CD4-positive, alpha-beta T cell (primary cell): ENCODE data around the gene ADGRE2. TPM values are rescaled to one million over a fixed set of nuclear protein-coding genes. Genes with fewer than 3 reads are reported as not detected.

Experiments used
- ATAC-seq: fragments of 200-7000 bp; cut with Tn5 transposase; one replicate; pipeline ENCODE4 v1.10.0; 2022; ENCODE audit warnings: mild to moderate bottlenecking; ENCODE audit not compliant: poor library complexity
- CTCF ChIA-PET: fragments of 350-600 bp; sonication (Branson Sonifier 250); formaldehyde crosslinking; loops from one replicate; lab custom pipeline; 2021; ENCODE audit warnings: antibody characterized with exemption, inconsistent platforms; lab: Charles Lee
- POLR2A ChIA-PET: fragments of 350-600 bp; sonication (Branson Sonifier 250); formaldehyde crosslinking; loops from one replicate; lab custom pipeline; 2021; ENCODE audit warnings: antibody characterized with exemption, inconsistent platforms; lab: Charles Lee
- DNase-seq, 14 experiments: peaks; one replicate each; pipeline ENCODE4 v3.0.0-alpha.2; 2013 to 2020; ENCODE audit warnings: mixed read lengths in 2 of 14
- H3K27ac ChIP-seq, 2 donors: one replicate each; pipeline versions ENCODE4 v1.5.1 to v1.7.0; 2013; ENCODE audit warnings: low read length in 2 of 2, low read depth in 1 of 2, mild to moderate bottlenecking in 1 of 2
- H3K27me3 ChIP-seq, 2 experiments: 1 replicate in 1 of 2; 2 replicates in 1 of 2; pipeline versions ENCODE4 v1.6.1 to v1.7.0; 2013; ENCODE audit warnings: low read length in 2 of 2, control low read depth in 1 of 2, mild to moderate bottlenecking in 1 of 2, moderate library complexity in 1 of 2; ENCODE audit not compliant: insufficient read depth in 2 of 2, control insufficient read depth in 1 of 2
- H3K36me3 ChIP-seq: one replicate; pipeline ENCODE4 v1.6.1; 2013; ENCODE audit warnings: low read length, control low read depth; ENCODE audit not compliant: insufficient read depth
- H3K4me1 ChIP-seq: one replicate; pipeline ENCODE4 v1.6.1; 2013; ENCODE audit warnings: low read length, control low read depth; ENCODE audit not compliant: insufficient read depth
- H3K4me3 ChIP-seq: one replicate; pipeline ENCODE4 v1.5.1; 2013; ENCODE audit warnings: mild to moderate bottlenecking, low read length, moderate library complexity
- H3K9me3 ChIP-seq, 2 experiments: 1 replicate in 1 of 2; 2 replicates in 1 of 2; pipeline versions ENCODE4 v1.6.1 to v1.7.0; 2013; ENCODE audit warnings: low read length in 2 of 2, mild to moderate bottlenecking in 2 of 2, control low read depth in 1 of 2, moderate library complexity in 1 of 2; ENCODE audit not compliant: control insufficient read depth in 1 of 2, insufficient read depth in 1 of 2
- H3K27ac Mint-ChIP-seq: one replicate; pipeline ENCODE4 v1.8.0; 2020; ENCODE audit warnings: mixed read lengths
- H3K27me3 Mint-ChIP-seq: one replicate; pipeline ENCODE4 v1.8.0; 2021; ENCODE audit warnings: mixed read lengths
- H3K36me3 Mint-ChIP-seq: one replicate; pipeline ENCODE4 v1.8.0; 2021; ENCODE audit warnings: low read depth, mixed read lengths
- H3K4me1 Mint-ChIP-seq: one replicate; pipeline ENCODE4 v1.8.0; 2021; ENCODE audit warnings: low read depth, mixed read lengths
- H3K4me3 Mint-ChIP-seq: one replicate; pipeline ENCODE4 v1.8.0; 2020; ENCODE audit warnings: mild to moderate bottlenecking, mixed read lengths
- H3K9me3 Mint-ChIP-seq: one replicate; pipeline ENCODE4 v1.8.0; 2020; ENCODE audit warnings: mixed read lengths
- CTCF ChIP-seq: fragments of 200-600 bp; IDR thresholded peaks from one replicate; pipeline ENCODE4 v1.8.0; 2022; ENCODE audit warnings: antibody characterized with exemption, mild to moderate bottlenecking
- intact Hi-C, 2 experiments: fragments of 100-400 bp; cut with DNase I in 1 of 2; cut with micrococcal nuclease in 1 of 2; formaldehyde crosslinking; loops; one replicate each; pipeline versions ENCODE4 v1.15.1 to v1.9.0; 2023 to 2025; cut with DNase I, micrococcal nuclease
- total RNA-seq, 174 experiments: library from RNA in 2 of 174; stranded (reverse) in 2 of 174; gene quantifications; one replicate each; pipeline ENCODE4 v1.2.3 and lab custom pipeline; 2021 to 2026

Gene ADGRE2
- total RNA-seq, 2 experiments from 2014 or later = 3.0 to 3.8 TPM

GRCh38 chr19:14772995-14773394 is 5.4 kb downstream of the ADGRE2 start:
- Histone ChIP-seq H3K36me3 (no peaks in the 10 kb centered on the region), H3K9me3 (peaks cover 0 to 4% of the 10 kb centered on the region in 2 experiments), H3K4me1 (peaks cover 17% of the 10 kb centered on the region), H3K27me3 (peaks cover 18 to 22% of the 10 kb centered on the region in 2 experiments), H3K27ac (no peak overlapping the region), H3K4me3 (no peak overlapping the region)
- H3K27me3 Mint-ChIP-seq = peaks cover 45% of the 10 kb centered on the region
- no peaks in the 10 kb centered on the region for H3K36me3 Mint-ChIP-seq
- H3K9me3 Mint-ChIP-seq = no peaks in the 10 kb centered on the region
- DNase-seq (no peak), ATAC-seq (no peak)
- no peak overlapping the region for H3K4me3 Mint-ChIP-seq
- ChIA-PET POLR2A (no interaction called here), CTCF (no interaction called here)
- TF ChIP-seq CTCF = no peak
- peaks cover 12% of the 10 kb centered on the region for H3K4me1 Mint-ChIP-seq
- H3K27ac Mint-ChIP-seq = no peak overlapping the region
- intact Hi-C loops = loop anchor here in 1 of 2 experiments (2.0 kb wide), 1 partner anchor 52 kb away; no protein-coding TSS in a partner anchor

GRCh38 chr19:14772467-14772866 is 5.9 kb downstream of the ADGRE2 start:
- H3K9me3 Mint-ChIP-seq = no peaks in the 10 kb centered on the region
- ChIA-PET POLR2A (no interaction called here), CTCF (no interaction called here)
- ATAC-seq (no peak), DNase-seq (no peak)
- peaks cover 40% of the 10 kb centered on the region for H3K27me3 Mint-ChIP-seq
- peaks cover 18 to 22% of the 10 kb centered on the region in 2 experiments for H3K27me3 ChIP-seq
- peaks cover 12% of the 10 kb centered on the region for H3K4me1 Mint-ChIP-seq
- H3K9me3 ChIP-seq = peaks cover 0 to 6% of the 10 kb centered on the region in 2 experiments
- H3K4me3 Mint-ChIP-seq = no peak overlapping the region
- no peak for TF ChIP-seq CTCF
- no peak overlapping the region for H3K4me3 ChIP-seq
- H3K27ac ChIP-seq = no peak overlapping the region
- H3K36me3 ChIP-seq = no peaks in the 10 kb centered on the region
- no peaks in the 10 kb centered on the region for H3K36me3 Mint-ChIP-seq
- H3K4me1 ChIP-seq = peaks cover 17% of the 10 kb centered on the region
- H3K27ac Mint-ChIP-seq = no peak overlapping the region
- intact Hi-C loops = loop anchor here in 1 of 2 experiments (2.0 kb wide), 1 partner anchor 52 kb away; no protein-coding TSS in a partner anchor

- ATAC-seq = no peak
- H3K27ac Mint-ChIP-seq = no peak overlapping the region
- ChIA-PET POLR2A (no interaction called here), CTCF (no interaction called here)
- H3K4me3 ChIP-seq = no peak overlapping the region
- H3K27me3 ChIP-seq = peaks cover 9 to 12% of the 10 kb centered on the region in 2 experiments
- no peaks in the 10 kb centered on the region for H3K36me3 Mint-ChIP-seq
- intact Hi-C loops = no loop called here
- H3K9me3 ChIP-seq = peaks cover 0 to 3% of the 10 kb centered on the region in 2 experiments
- TF ChIP-seq CTCF = no peak
- H3K4me1 ChIP-seq = peaks cover 11% of the 10 kb centered on the region
- H3K27me3 Mint-ChIP-seq = peaks cover 34% of the 10 kb centered on the region
- H3K4me3 Mint-ChIP-seq = no peak overlapping the region
- no peak for DNase-seq
- H3K36me3 ChIP-seq = no peaks in the 10 kb centered on the region
- H3K9me3 Mint-ChIP-seq = no peaks in the 10 kb centered on the region
- peaks cover 4% of the 10 kb centered on the region for H3K4me1 Mint-ChIP-seq
- no peak overlapping the region for H3K27ac ChIP-seq
Measured at GRCh38 chr19:14770944-14771839, 7.2 kb downstream of the ADGRE2 start.
